Stimulated activated CD4-positive, alpha-beta T cell treated with anti-CD3 and anti-CD28 coated beads, Interleukin-4, amount 100 ng/mL, for 24 hours (primary cell): ENCODE measurements around the gene CAV3.
A peak's percentile ranks its signal among the peaks of the same experiment; 100 is the strongest.

Experiments used
- DNase-seq: peaks from one replicate; pipeline ENCODE4 v3.0.0-alpha.2; 2020

CAV3 gene

GRCh38 chr3:8762607-8763377 is 29.2 kb downstream of the CAV3 start:
- no peak for DNase-seq

DNA sequence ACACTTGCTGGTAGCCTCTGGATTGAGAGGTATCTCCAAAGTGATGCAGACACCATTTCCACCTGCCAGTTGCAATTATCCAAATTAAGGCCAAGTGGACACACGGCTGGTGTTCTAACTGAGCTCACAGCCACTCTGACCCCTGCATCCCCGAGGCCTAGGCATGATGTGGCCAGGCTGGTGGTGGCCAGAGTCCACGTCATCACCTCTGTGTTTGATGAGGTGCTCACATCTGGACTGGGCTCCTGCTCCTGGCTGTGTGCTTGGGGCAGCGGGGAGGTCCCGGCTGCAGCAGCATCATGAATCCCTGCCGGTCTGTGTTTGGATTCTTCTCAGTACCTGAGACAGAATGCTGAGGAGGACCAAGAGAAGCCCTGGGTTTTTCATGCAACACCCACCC is 30.9 kb downstream of the CAV3 start:
- DNase-seq = no peak

DNA sequence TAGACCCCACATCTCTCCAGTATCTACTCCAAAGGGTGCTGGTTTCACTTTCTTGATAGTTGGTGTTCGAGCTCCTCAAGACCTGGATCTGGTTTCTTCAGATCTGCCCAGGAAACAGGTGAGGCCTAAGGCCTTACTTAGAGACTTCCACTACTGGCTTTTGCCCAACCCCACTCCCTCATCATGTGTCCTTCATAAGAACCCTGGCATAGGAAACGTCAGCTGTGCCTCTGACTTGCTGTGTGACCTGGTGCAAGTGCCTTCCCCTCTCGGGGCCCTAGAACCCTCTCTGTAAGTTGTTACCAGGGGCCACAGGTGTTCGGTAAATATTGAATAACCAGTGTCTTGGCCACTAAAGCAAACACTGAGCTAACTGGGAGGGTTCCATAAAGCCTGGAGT is 31.9 kb downstream of the CAV3 start:
- no peak for DNase-seq

DNA sequence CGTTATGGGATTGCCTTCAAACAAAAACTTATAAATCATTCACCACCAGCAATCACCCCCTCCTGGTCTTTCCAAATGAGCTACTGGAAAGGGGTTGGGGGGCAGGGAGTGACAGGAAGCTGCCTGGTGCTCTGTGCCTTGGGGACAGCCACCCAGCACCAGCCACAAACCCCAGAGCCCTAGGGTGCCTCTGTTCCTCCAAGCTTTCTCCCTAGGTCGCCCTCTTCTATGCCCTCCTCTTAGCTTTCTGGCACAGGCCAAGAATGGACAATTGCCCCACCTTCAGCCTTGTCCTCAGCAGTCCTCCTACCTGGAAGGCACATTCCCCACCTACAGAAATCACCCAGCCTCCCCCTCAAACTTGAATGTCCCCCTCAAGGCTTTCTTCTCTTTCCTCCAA is 32.5 kb downstream of the CAV3 start:
- DNase-seq = no peak

GRCh38 chr3:8767256-8767666 is 33.7 kb downstream of the CAV3 start:
- no peak for DNase-seq

- no peak for DNase-seq
Observed at GRCh38 chr3:8767667-8768363, 34.2 kb downstream of the CAV3 start.

DNA sequence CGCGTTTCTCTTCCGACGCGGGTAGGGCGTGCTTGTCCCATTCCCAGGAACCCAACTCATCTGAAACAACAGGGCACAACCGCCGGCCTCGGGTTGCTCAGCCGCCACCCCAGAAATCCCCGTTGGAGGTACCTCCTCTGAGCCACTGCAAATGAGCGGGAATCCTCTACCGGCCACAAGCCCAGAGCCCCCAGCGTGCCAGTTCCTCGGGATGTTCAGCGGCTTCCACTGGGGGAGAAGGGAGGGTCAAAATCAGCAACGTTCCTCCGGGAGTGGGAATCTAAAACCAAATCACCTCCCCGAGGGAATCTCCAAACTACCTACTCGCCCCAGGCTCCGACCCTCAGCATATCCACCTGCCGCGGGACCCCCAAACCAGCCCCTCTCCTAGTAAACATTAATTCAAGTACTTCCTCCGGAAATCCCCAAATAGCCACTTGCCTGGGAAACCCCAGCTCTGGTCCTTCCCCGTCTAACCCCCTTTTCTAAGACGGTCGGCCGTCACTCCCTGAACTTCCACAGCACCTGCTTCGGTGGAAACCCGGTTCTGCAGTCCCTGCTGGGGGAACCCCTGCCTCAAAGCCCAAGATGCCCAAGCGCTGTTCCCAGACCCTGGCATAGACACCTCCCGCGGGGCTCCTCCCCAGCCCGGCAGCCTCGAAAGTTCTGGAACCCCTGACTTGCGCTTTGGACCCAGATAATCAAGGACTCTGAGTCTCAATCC is 34.9 kb downstream of the CAV3 start:
- DNase-seq = no peak

GRCh38 chr3:8769088-8769822 is 35.7 kb downstream of the CAV3 start, which contains the start of gene OXTR:
OXTR (minus strand) TSS chr3:8769613; CDS start chr3:8768187, 1,426 bp downstream.
- peak; percentile 47 for DNase-seq

DNA sequence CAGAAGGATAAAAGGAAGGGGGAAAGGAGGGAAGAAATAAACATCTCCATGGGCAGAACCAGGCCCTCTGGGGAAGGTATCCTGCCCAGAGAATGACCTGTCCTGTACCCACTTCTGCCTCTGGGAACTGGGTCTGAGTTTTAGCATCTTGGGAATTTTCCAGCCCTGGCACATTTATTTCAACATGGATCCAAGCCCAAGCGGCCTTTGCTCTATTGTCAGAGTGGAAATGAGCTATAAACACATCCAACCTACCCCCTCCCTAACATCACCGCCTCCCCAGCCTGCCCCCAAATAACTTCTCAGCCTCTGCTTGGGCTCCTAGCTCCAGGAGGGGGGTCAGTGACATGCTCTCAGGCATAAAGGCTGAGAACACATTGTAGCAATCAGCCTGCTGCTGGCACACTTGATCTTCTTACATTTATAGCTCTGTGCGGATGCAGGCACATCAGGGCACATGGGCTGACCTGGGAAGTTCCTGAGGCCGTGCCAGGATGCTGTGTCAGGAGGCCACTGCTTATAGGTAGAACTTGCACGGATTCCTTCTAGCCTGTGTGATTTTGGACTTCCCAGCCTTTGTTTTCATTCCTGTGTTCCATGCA is 40.4 kb downstream of the CAV3 start:
- no peak for DNase-seq

DNA sequence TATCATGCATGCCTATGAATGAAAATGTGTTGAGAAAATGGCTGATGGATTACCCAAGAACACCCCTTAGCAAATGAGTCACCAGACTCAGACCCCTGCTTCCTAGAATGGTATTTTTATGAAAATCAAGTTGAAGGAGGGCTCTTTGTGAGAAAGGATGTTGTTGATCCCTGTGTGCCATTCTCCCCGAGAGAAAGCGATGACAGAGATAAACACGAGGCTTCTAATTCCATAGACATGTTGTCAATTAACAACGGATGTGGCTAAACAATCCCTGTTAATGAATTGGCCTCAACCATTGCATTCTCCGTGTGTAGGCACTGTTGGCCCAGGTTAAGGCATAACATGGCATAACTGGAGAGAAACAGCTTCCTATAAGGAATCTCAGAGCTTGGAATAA is 41.6 kb downstream of the CAV3 start:
- no peak for DNase-seq

DNA sequence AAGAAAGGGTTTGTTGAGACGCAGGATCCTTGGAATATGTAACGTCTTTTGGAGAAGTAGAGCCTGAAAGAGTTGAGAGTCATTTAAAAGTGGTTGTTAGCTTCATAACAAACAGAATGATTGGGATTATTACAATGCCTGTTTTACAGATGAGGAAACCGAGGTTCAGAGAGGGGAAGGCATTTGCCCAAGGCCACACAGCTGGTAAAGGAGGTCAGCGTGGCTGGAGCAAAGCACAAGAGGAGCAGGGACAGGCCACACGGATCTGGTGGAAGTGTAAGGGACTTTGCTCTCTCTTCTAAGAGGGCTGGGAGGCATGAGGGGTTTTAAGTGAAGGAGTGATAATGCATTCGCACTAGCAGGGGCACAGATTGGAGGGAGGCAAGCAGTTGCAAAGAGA is 42.0 kb downstream of the CAV3 start:
- no peak for DNase-seq

GRCh38 chr3:8776406-8776805 is 42.8 kb downstream of the CAV3 start:
- no peak for DNase-seq

GRCh38 chr3:8777201-8777977 is 43.8 kb downstream of the CAV3 start:
- no peak for DNase-seq

- DNase-seq = no peak
Observed at GRCh38 chr3:8777978-8778267, 44.3 kb downstream of the CAV3 start.

- no peak for DNase-seq
Observed at GRCh38 chr3:8778475-8778874, 44.9 kb downstream of the CAV3 start.

GRCh38 chr3:8780279-8780678 is 46.7 kb downstream of the CAV3 start:
- no peak for DNase-seq

GRCh38 chr3:8784676-8785435 is 51.3 kb downstream of the CAV3 start:
- DNase-seq = no peak

DNA sequence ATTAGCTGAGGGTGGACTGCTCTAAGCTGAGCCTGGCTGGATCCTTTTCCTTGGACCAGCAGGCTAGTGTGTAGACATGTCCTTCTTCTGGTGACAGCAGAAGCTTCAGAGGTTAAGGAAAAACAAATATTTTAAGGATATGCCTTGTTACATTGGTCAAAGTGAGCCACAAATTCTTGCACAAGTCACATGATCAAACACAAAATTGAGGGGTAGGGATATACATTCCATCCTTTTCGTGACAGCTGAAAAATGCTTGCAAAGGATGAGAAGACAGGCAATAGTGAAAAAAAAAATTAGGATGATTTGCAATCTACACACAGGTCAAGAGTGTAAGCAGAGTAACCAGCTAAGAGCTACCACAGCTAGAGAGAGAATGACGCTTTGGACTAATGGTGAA is 56.9 kb downstream of the CAV3 start:
- no peak for DNase-seq

DNA sequence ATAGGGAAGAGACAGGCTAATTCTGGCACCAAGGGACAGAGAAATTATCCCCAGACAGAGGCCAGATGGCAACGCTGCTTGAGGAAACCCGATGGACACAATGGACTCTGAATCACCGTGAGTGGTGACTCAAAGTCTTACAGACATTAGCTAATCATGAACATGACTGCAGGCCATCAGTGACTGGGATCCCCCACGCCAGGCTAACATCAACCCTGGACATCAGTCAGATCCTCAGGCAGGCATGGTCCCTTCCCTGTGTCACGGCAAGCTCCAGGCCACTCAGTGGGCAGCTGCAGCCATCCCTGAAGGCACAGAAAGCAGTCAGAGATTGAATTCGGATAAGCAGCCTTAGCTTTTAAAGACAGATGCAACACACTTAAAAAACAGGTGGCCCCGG is 59.6 kb downstream of the CAV3 start:
- no peak for DNase-seq

- no peak for DNase-seq
Observed at GRCh38 chr3:8794247-8794646, 60.6 kb downstream of the CAV3 start.
